HS-27A (cell line): ENCODE results near the gene RNF212B.

Experiments used
- DNase-seq: peaks from one replicate; pipeline ENCODE4 v3.0.0-alpha.2; 2012; ENCODE audit warnings: low read depth, missing footprints

The RNF212B gene

GRCh38 chr14:23296012-23296777, 58.5 kb downstream of the RNF212B start:
- no peak for DNase-seq

GRCh38 chr14:23297096-23297495, 59.4 kb downstream of the RNF212B start:
- DNase-seq: no peak

GRCh38 chr14:23297611-23298277, 60.0 kb downstream of the RNF212B start:
- no peak for DNase-seq

GRCh38 chr14:23299211-23299957, 61.6 kb downstream of the RNF212B start:
- DNase-seq: no peak

- DNase-seq: no peak
These were observed 62.4 kb downstream of the RNF212B start for GRCh38 chr14:23299986-23300686.

GRCh38 chr14:23300687-23301223, 63.0 kb downstream of the RNF212B start:
- no peak for DNase-seq

GRCh38 chr14:23301288-23301968, 63.7 kb downstream of the RNF212B start:
- DNase-seq: peak; percentile 94

GRCh38 chr14:23301969-23302289, 64.2 kb downstream of the RNF212B start:
- no peak for DNase-seq

GRCh38 chr14:23302290-23303225, 64.8 kb downstream of the RNF212B start, which contains the start of gene PPP1R3E:
Gene PPP1R3E, minus strand, starts transcription at chr14:23302859. Its CDS starts 283 bp downstream, at chr14:23302576.
- no peak for DNase-seq

- peak; percentile 82 for DNase-seq
These were observed 68.8 kb downstream of the RNF212B start, which contains the start of gene BCL2L2 for GRCh38 chr14:23306412-23307145. Gene BCL2L2, plus strand, starts transcription at chr14:23306833. Its CDS starts 935 bp downstream, at chr14:23307768.

- DNase-seq: no peak
These were observed 69.4 kb downstream of the RNF212B start for GRCh38 chr14:23307146-23307530.

- DNase-seq: no peak
These were observed 70.2 kb downstream of the RNF212B start for GRCh38 chr14:23307687-23308644.

GRCh38 chr14:23308721-23309445, 71.1 kb downstream of the RNF212B start:
- no peak for DNase-seq

GRCh38 chr14:23310546-23310945, 72.8 kb downstream of the RNF212B start:
- no peak for DNase-seq

GRCh38 chr14:23316300-23316699, 78.6 kb downstream of the RNF212B start:
- no peak for DNase-seq

GRCh38 chr14:23319746-23320583, 82.2 kb downstream of the RNF212B start:
- no peak for DNase-seq
